ENCODE results near the gene UBXN6. TPM values are rescaled to one million over a fixed set of nuclear protein-coding genes. Genes with fewer than 3 reads are reported as not detected.

Gene UBXN6
- total RNA-seq, 1 donor from 2014 or later, result 47.9 TPM

- Mint-ChIP-seq H3K4me1 (ENCODE audit: low read depth, unreplicated experiment) (peaks cover 6% of the 10 kb centered on the region), H3K27ac (ENCODE audit: unreplicated experiment) (no peak overlapping the region), H3K4me3 (ENCODE audit: unreplicated experiment) (no peak overlapping the region), H3K27me3 (ENCODE audit: unreplicated experiment) (peaks cover 4% of the 10 kb centered on the region), H3K9me3 (ENCODE audit: unreplicated experiment) (peaks cover 2% of the 10 kb centered on the region), H3K36me3 (ENCODE audit: unreplicated experiment) (no peaks in the 10 kb centered on the region)
- DNase-seq, result no peak
- no peak for TF ChIP-seq CTCF (IDR thresholded peaks at IDR 0.05; ENCODE audit: partially characterized antibody, unreplicated experiment)
Measured at GRCh38 chr19:4448147-4448985, 9.2 kb downstream of the UBXN6 start.

GRCh38 chr19:4447327-4448146 is 10.1 kb downstream of the UBXN6 start:
- no peak for TF ChIP-seq CTCF (IDR thresholded peaks at IDR 0.05; ENCODE audit: partially characterized antibody, unreplicated experiment)
- H3K4me1 Mint-ChIP-seq (ENCODE audit: low read depth, unreplicated experiment), result peaks cover 3% of the 10 kb centered on the region
- peaks cover 4% of the 10 kb centered on the region for H3K27me3 Mint-ChIP-seq (ENCODE audit: unreplicated experiment)
- no peak overlapping the region for H3K4me3 Mint-ChIP-seq (ENCODE audit: unreplicated experiment)
- no peak overlapping the region for H3K27ac Mint-ChIP-seq (ENCODE audit: unreplicated experiment)
- no peaks in the 10 kb centered on the region for H3K36me3 Mint-ChIP-seq (ENCODE audit: unreplicated experiment)
- H3K9me3 Mint-ChIP-seq (ENCODE audit: unreplicated experiment), result peaks cover 2% of the 10 kb centered on the region
- DNase-seq, result no peak

- no peaks in the 10 kb centered on the region for H3K36me3 Mint-ChIP-seq (ENCODE audit: unreplicated experiment)
- TF ChIP-seq CTCF (IDR thresholded peaks at IDR 0.05; ENCODE audit: partially characterized antibody, unreplicated experiment), result no peak
- peaks cover 3% of the 10 kb centered on the region for H3K4me1 Mint-ChIP-seq (ENCODE audit: low read depth, unreplicated experiment)
- H3K9me3 Mint-ChIP-seq (ENCODE audit: unreplicated experiment), result peaks cover 2% of the 10 kb centered on the region
- H3K27ac Mint-ChIP-seq (ENCODE audit: unreplicated experiment), result no peak overlapping the region
- H3K27me3 Mint-ChIP-seq (ENCODE audit: unreplicated experiment), result peaks cover 6% of the 10 kb centered on the region
- no peak for DNase-seq
- H3K4me3 Mint-ChIP-seq (ENCODE audit: unreplicated experiment), result no peak overlapping the region
Measured at GRCh38 chr19:4446704-4447200, 10.8 kb downstream of the UBXN6 start.

- no peaks in the 10 kb centered on the region for H3K36me3 Mint-ChIP-seq (ENCODE audit: unreplicated experiment)
- H3K9me3 Mint-ChIP-seq (ENCODE audit: unreplicated experiment), result peaks cover 2% of the 10 kb centered on the region
- H3K4me3 Mint-ChIP-seq (ENCODE audit: unreplicated experiment), result no peak overlapping the region
- H3K4me1 Mint-ChIP-seq (ENCODE audit: low read depth, unreplicated experiment), result peaks cover 3% of the 10 kb centered on the region
- peaks cover 6% of the 10 kb centered on the region for H3K27me3 Mint-ChIP-seq (ENCODE audit: unreplicated experiment)
- no peak for TF ChIP-seq CTCF (IDR thresholded peaks at IDR 0.05; ENCODE audit: partially characterized antibody, unreplicated experiment)
- H3K27ac Mint-ChIP-seq (ENCODE audit: unreplicated experiment), result no peak overlapping the region
- DNase-seq, result no peak
Measured at GRCh38 chr19:4445963-4446703, 11.5 kb downstream of the UBXN6 start.

Measured in glutamatergic neuron (in vitro differentiated cells).